ENCODE results near the gene TBX21. TPM values are rescaled to one million over a fixed set of nuclear protein-coding genes. Genes with fewer than 3 reads are reported as not detected.

TBX21 gene
- total RNA-seq, 2 experiments from 2014 or later: 10.6 to 12.3 TPM

DNA sequence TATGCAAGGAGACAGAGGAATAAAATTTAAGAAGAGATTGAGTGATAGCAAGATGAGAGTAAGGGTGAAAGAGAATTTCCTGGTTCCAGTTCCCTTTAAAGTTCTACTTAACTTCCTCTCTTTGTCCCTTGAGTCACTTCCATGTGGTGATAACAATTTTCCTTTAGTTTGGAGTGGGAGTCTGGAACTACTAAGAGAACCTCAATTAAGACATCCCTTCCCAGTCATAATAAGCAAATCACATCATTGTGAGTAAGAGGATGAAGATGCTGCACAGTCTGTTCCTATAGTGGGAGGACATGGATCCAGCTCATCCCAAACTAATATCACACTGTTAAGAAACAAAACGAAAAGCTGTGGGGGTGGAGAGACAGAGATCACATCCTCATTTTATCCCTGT, 24.4 kb downstream of the TBX21 start:
- H3K27me3 ChIP-seq (ENCODE audit: control insufficient read depth in 1 of 2, insufficient read depth in 2 of 2, low read length in 2 of 2): peaks cover 0 to 7% of the 10 kb centered on the region in 2 experiments
- H3K9me3 ChIP-seq (ENCODE audit: control insufficient read depth in 1 of 2, insufficient read depth in 1 of 2, low read length in 2 of 2): peaks cover 10 to 12% of the 10 kb centered on the region in 2 experiments
- ChIA-PET CTCF (interaction anchor here (0.8 to 1.0 kb wide), 2 partner anchors 11 to 45 kb away, joined by 3 to 4 read pairs; no protein-coding TSS in a partner anchor), POLR2A (no interaction called here)
- no peaks in the 10 kb centered on the region for H3K36me3 Mint-ChIP-seq (ENCODE audit: low read depth)
- TF ChIP-seq, protein P1, sequence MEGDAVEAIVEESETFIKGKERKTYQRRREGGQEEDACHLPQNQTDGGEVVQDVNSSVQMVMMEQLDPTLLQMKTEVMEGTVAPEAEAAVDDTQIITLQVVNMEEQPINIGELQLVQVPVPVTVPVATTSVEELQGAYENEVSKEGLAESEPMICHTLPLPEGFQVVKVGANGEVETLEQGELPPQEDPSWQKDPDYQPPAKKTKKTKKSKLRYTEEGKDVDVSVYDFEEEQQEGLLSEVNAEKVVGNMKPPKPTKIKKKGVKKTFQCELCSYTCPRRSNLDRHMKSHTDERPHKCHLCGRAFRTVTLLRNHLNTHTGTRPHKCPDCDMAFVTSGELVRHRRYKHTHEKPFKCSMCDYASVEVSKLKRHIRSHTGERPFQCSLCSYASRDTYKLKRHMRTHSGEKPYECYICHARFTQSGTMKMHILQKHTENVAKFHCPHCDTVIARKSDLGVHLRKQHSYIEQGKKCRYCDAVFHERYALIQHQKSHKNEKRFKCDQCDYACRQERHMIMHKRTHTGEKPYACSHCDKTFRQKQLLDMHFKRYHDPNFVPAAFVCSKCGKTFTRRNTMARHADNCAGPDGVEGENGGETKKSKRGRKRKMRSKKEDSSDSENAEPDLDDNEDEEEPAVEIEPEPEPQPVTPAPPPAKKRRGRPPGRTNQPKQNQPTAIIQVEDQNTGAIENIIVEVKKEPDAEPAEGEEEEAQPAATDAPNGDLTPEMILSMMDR (IDR thresholded peaks at IDR 0.05): no peak
- H3K4me3 ChIP-seq (ENCODE audit: low read length): no peak overlapping the region
- H3K27ac Mint-ChIP-seq: no peak overlapping the region
- H3K27me3 Mint-ChIP-seq: peaks cover 46% of the 10 kb centered on the region
- no peaks in the 10 kb centered on the region for H3K4me1 ChIP-seq (ENCODE audit: insufficient read depth, low read length)
- no peaks in the 10 kb centered on the region for H3K4me1 Mint-ChIP-seq (ENCODE audit: low read depth)
- H3K36me3 ChIP-seq (ENCODE audit: insufficient read depth, low read length): no peaks in the 10 kb centered on the region
- intact Hi-C loops (cut with DNase I, micrococcal nuclease): no loop called here
- no peak overlapping the region for H3K27ac ChIP-seq (ENCODE audit: low read depth in 1 of 2, low read length in 2 of 2)
- H3K4me3 Mint-ChIP-seq: no peak overlapping the region
- no peaks in the 10 kb centered on the region for H3K9me3 Mint-ChIP-seq
- DNase-seq (no peak), ATAC-seq (ENCODE audit: poor library complexity) (no peak)

DNA sequence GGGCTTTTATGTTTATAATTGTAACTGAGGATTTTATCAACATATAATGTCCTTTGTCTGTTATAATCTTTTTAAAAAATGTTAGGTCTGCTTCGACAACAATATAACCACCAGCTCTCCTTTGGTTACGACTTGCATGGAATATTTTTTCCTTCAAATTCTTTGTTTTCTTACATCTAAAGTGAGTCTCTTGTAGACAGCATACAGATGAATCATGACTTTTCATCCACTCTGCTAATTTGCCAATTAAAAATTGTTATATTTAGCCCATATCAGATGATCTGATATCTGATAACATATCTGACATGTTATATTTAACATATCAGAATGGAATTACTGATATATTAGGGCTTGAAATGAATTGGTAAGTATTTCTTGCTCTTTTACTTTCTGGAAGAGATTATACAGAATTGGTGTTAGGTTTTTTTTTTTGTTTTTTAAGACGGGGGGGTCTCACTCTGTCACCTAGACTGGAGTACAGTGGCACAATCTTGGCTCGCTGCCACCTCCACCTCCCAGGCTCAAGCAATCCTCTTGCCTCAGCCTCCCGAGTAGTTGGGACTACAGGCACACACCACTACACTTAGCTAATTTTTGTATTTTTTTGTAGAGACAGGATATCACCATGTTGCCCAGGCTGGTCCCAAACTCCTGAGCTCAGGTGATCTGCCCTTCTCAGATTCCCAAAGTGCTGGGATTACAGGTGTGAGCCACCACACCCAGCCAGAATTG, 27.5 kb downstream of the TBX21 start:
- DNase-seq (no peak), ATAC-seq (ENCODE audit: poor library complexity) (no peak)
- no peak overlapping the region for H3K4me3 ChIP-seq (ENCODE audit: low read length)
- no peak overlapping the region for H3K4me3 Mint-ChIP-seq
- H3K4me1 ChIP-seq (ENCODE audit: insufficient read depth, low read length): peaks cover 7% of the 10 kb centered on the region
- no peak overlapping the region for H3K27ac ChIP-seq (ENCODE audit: low read depth in 1 of 2, low read length in 2 of 2)
- ChIA-PET POLR2A (no interaction called here), CTCF (interaction anchor here (0.7 kb wide), 2 partner anchors 80 to 147 kb away, joined by 3 to 4 read pairs; partner anchors contain the start of gene SCRN2)
- H3K4me1 Mint-ChIP-seq (ENCODE audit: low read depth): no peaks in the 10 kb centered on the region
- H3K27me3 ChIP-seq (ENCODE audit: control insufficient read depth in 1 of 2, insufficient read depth in 2 of 2, low read length in 2 of 2): peaks cover 0 to 7% of the 10 kb centered on the region in 2 experiments
- H3K36me3 Mint-ChIP-seq (ENCODE audit: low read depth): no peaks in the 10 kb centered on the region
- intact Hi-C loops (cut with DNase I, micrococcal nuclease): no loop called here
- H3K36me3 ChIP-seq (ENCODE audit: insufficient read depth, low read length): no peaks in the 10 kb centered on the region
- no peaks in the 10 kb centered on the region for H3K9me3 Mint-ChIP-seq
- peaks cover 10 to 12% of the 10 kb centered on the region in 2 experiments for H3K9me3 ChIP-seq (ENCODE audit: control insufficient read depth in 1 of 2, insufficient read depth in 1 of 2, low read length in 2 of 2)
- H3K27ac Mint-ChIP-seq: no peak overlapping the region
- TF ChIP-seq, protein P1 (IDR thresholded peaks at IDR 0.05): no peak
- peaks cover 55% of the 10 kb centered on the region for H3K27me3 Mint-ChIP-seq

DNA sequence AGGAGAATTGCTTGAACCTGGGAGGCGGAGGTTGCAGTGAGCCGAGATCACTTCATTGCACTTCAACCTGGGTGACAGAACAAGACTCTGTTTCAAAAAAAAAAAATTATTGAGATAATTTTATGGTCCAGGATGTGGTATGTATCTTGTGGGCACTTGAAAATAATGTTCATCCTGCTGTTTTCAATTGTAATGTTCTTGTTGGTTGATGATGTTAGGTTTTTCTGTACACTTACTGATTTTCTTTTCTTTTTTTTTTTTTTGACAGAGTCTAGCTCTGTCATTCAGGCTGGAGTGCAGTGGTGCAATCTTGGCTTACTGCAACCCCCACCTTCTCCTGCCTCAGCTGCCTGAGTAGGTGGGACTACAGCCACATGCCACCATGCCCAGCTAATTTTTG, 29.7 kb downstream of the TBX21 start:
- no peak overlapping the region for H3K27ac ChIP-seq (ENCODE audit: low read depth in 1 of 2, low read length in 2 of 2)
- Mint-ChIP-seq H3K9me3 (no peaks in the 10 kb centered on the region), H3K27me3 (peaks cover 53% of the 10 kb centered on the region), H3K27ac (no peak overlapping the region), H3K4me3 (no peak overlapping the region), H3K36me3 (ENCODE audit: low read depth) (no peaks in the 10 kb centered on the region), H3K4me1 (ENCODE audit: low read depth) (no peaks in the 10 kb centered on the region)
- TF ChIP-seq, protein P1 (IDR thresholded peaks at IDR 0.05): no peak
- H3K9me3 ChIP-seq (ENCODE audit: control insufficient read depth in 1 of 2, insufficient read depth in 1 of 2, low read length in 2 of 2): peaks cover 10 to 12% of the 10 kb centered on the region in 2 experiments
- ChIA-PET CTCF (no interaction called here), POLR2A (no interaction called here)
- no peak overlapping the region for H3K4me3 ChIP-seq (ENCODE audit: low read length)
- H3K27me3 ChIP-seq (ENCODE audit: control insufficient read depth in 1 of 2, insufficient read depth in 2 of 2, low read length in 2 of 2): peaks cover 0 to 7% of the 10 kb centered on the region in 2 experiments
- no peaks in the 10 kb centered on the region for H3K36me3 ChIP-seq (ENCODE audit: insufficient read depth, low read length)
- intact Hi-C loops (cut with DNase I, micrococcal nuclease): no loop called here
- peaks cover 7% of the 10 kb centered on the region for H3K4me1 ChIP-seq (ENCODE audit: insufficient read depth, low read length)
- DNase-seq (peak in 1 of 14 experiments; percentile 69), ATAC-seq (ENCODE audit: poor library complexity) (peak; percentile 24)

Data from CD4-positive, alpha-beta T cell (primary cell).